SJSA1 (cell line): ENCODE measurements around the gene ARL5A. TPM values are rescaled to one million over a fixed set of nuclear protein-coding genes. Genes with fewer than 3 reads are reported as not detected.
"Not testable (repeated sequence)": the region's sequence is repeated elsewhere in the genome, so short reads cannot be mapped to it uniquely, and the experiment has no call there.

ENCODE experiments used
- DNase-seq, 2 experiments: peaks; one replicate each; pipeline ENCODE4 v3.0.0-alpha.2; 2015 to 2020; ENCODE audit warnings: low spot score in 2 of 2, low read depth in 1 of 2
- H3K27ac ChIP-seq: fragments of 250-450 bp; sonication (Bioruptor Pico); 2 replicates; pipeline ENCODE4 v1.5.1; 2020; ENCODE audit warnings: mild to moderate bottlenecking, moderate library complexity
- H3K27me3 ChIP-seq: fragments of 250-450 bp; sonication (Bioruptor Pico); replicated peaks from 2 replicates; pipeline ENCODE4 v1.5.1; 2020; ENCODE audit warnings: mild to moderate bottlenecking, moderate library complexity
- H3K36me3 ChIP-seq: fragments of 250-450 bp; sonication (Bioruptor Pico); 2 replicates; pipeline ENCODE4 v1.5.1; 2020; ENCODE audit warnings: mild to moderate bottlenecking
- H3K4me1 ChIP-seq: fragments of 250-450 bp; sonication (Bioruptor Pico); replicated peaks from 2 replicates; pipeline ENCODE4 v1.6.1; 2021; ENCODE audit warnings: mild to moderate bottlenecking
- H3K4me3 ChIP-seq: fragments of 250-450 bp; sonication (Bioruptor Pico); 2 replicates; pipeline ENCODE4 v1.5.1; 2020; ENCODE audit warnings: mild to moderate bottlenecking
- H3K9me3 ChIP-seq: fragments of 250-450 bp; sonication (Bioruptor Pico); replicated peaks from 2 replicates; pipeline ENCODE4 v1.5.1; 2020; ENCODE audit warnings: mild to moderate bottlenecking
- total RNA-seq: library from RNA; depleted of rRNA; stranded (reverse); fragments of >200 nt; shearing (Covaris generic); gene quantifications from 2 replicates; pipeline ENCODE4 v1.2.3, GENCODE V29; 2014

ARL5A gene
- total RNA-seq, 1 experiment from 2014 or later = 68.9 TPM

- DNase-seq = no peak
- Histone ChIP-seq H3K4me1 (no peaks in the 10 kb centered on the region), H3K4me3 (no peak overlapping the region), H3K27me3 (no peaks in the 10 kb centered on the region), H3K36me3 (peaks cover 13% of the 10 kb centered on the region), H3K27ac (no peak overlapping the region), H3K9me3 (no peaks in the 10 kb centered on the region)
Observed at GRCh38 chr2:151799886-151800292, 28.3 kb downstream of the ARL5A start.

- no peak for DNase-seq
- Histone ChIP-seq H3K36me3 (no peaks in the 10 kb centered on the region), H3K9me3 (no peaks in the 10 kb centered on the region), H3K27ac (no peak overlapping the region), H3K4me1 (no peaks in the 10 kb centered on the region), H3K27me3 (no peaks in the 10 kb centered on the region), H3K4me3 (no peak overlapping the region)
Observed at GRCh38 chr2:151796774-151797173, 31.4 kb downstream of the ARL5A start.

GRCh38 chr2:151795646-151796240 is 32.5 kb downstream of the ARL5A start:
- Histone ChIP-seq H3K27ac (no peak overlapping the region), H3K4me1 (no peaks in the 10 kb centered on the region), H3K4me3 (no peak overlapping the region), H3K36me3 (no peaks in the 10 kb centered on the region), H3K27me3 (no peaks in the 10 kb centered on the region), H3K9me3 (no peaks in the 10 kb centered on the region)
- no peak for DNase-seq

GRCh38 chr2:151794422-151794821 is 33.8 kb downstream of the ARL5A start:
- not testable (repeated sequence) for H3K27me3 ChIP-seq, H3K4me3 ChIP-seq, DNase-seq, H3K27ac ChIP-seq, H3K4me1 ChIP-seq, H3K36me3 ChIP-seq, H3K9me3 ChIP-seq

- DNase-seq = no peak
- no peaks in the 10 kb centered on the region for H3K27me3 ChIP-seq
- no peak overlapping the region for H3K4me3 ChIP-seq
- no peaks in the 10 kb centered on the region for H3K4me1 ChIP-seq
- no peak overlapping the region for H3K27ac ChIP-seq
- no peaks in the 10 kb centered on the region for H3K36me3 ChIP-seq
- no peaks in the 10 kb centered on the region for H3K9me3 ChIP-seq
Observed at GRCh38 chr2:151793123-151793522, 35.1 kb downstream of the ARL5A start.

GRCh38 chr2:151792589-151792988 is 35.6 kb downstream of the ARL5A start:
- no peak overlapping the region for H3K27ac ChIP-seq
- H3K4me3 ChIP-seq = no peak overlapping the region
- H3K4me1 ChIP-seq = no peaks in the 10 kb centered on the region
- DNase-seq = no peak
- no peaks in the 10 kb centered on the region for H3K9me3 ChIP-seq
- no peaks in the 10 kb centered on the region for H3K27me3 ChIP-seq
- no peaks in the 10 kb centered on the region for H3K36me3 ChIP-seq

GRCh38 chr2:151791545-151791944 is 36.7 kb downstream of the ARL5A start:
- no peak for DNase-seq
- Histone ChIP-seq H3K9me3 (no peaks in the 10 kb centered on the region), H3K27ac (no peak overlapping the region)

GRCh38 chr2:151790689-151791088 is 37.5 kb downstream of the ARL5A start:
- Histone ChIP-seq H3K36me3 (no peaks in the 10 kb centered on the region), H3K4me3 (no peak overlapping the region), H3K4me1 (no peaks in the 10 kb centered on the region), H3K27me3 (no peaks in the 10 kb centered on the region), H3K9me3 (no peaks in the 10 kb centered on the region), H3K27ac (no peak overlapping the region)
- DNase-seq = no peak

More at GRCh38 chr2:151791545-151791944, 36.7 kb downstream of the ARL5A start:
- Histone ChIP-seq H3K36me3 (no peaks in the 10 kb centered on the region), H3K4me3 (no peak overlapping the region), H3K27me3 (no peaks in the 10 kb centered on the region), H3K4me1 (no peaks in the 10 kb centered on the region)

GRCh38 chr2:151789055-151789834 is 39.0 kb downstream of the ARL5A start:
- no peaks in the 10 kb centered on the region for H3K9me3 ChIP-seq
- H3K4me1 ChIP-seq = no peaks in the 10 kb centered on the region
- H3K27me3 ChIP-seq = no peaks in the 10 kb centered on the region
- no peak overlapping the region for H3K4me3 ChIP-seq
- no peaks in the 10 kb centered on the region for H3K36me3 ChIP-seq
- no peak overlapping the region for H3K27ac ChIP-seq
- no peak for DNase-seq

- Histone ChIP-seq H3K4me1 (no peaks in the 10 kb centered on the region), H3K27ac (no peak overlapping the region)
- no peak for DNase-seq
Observed at GRCh38 chr2:151786483-151786882, 41.7 kb downstream of the ARL5A start.

GRCh38 chr2:151786077-151786476 is 42.1 kb downstream of the ARL5A start:
- Histone ChIP-seq H3K4me3 (no peak overlapping the region), H3K27ac (no peak overlapping the region), H3K27me3 (no peaks in the 10 kb centered on the region), H3K4me1 (no peaks in the 10 kb centered on the region), H3K36me3 (no peaks in the 10 kb centered on the region), H3K9me3 (no peaks in the 10 kb centered on the region)
- no peak for DNase-seq

More at GRCh38 chr2:151786483-151786882, 41.7 kb downstream of the ARL5A start:
- Histone ChIP-seq H3K4me3 (no peak overlapping the region), H3K27me3 (no peaks in the 10 kb centered on the region), H3K9me3 (no peaks in the 10 kb centered on the region), H3K36me3 (no peaks in the 10 kb centered on the region)

- no peak overlapping the region for H3K27ac ChIP-seq
- H3K9me3 ChIP-seq = no peaks in the 10 kb centered on the region
- no peaks in the 10 kb centered on the region for H3K36me3 ChIP-seq
- H3K27me3 ChIP-seq = no peaks in the 10 kb centered on the region
- H3K4me1 ChIP-seq = no peaks in the 10 kb centered on the region
- H3K4me3 ChIP-seq = no peak overlapping the region
- no peak for DNase-seq
Observed at GRCh38 chr2:151783133-151783520, 45.1 kb downstream of the ARL5A start.

GRCh38 chr2:151782378-151783132 is 45.7 kb downstream of the ARL5A start:
- H3K27ac ChIP-seq = no peak overlapping the region
- no peaks in the 10 kb centered on the region for H3K4me1 ChIP-seq
- H3K36me3 ChIP-seq = no peaks in the 10 kb centered on the region
- H3K4me3 ChIP-seq = no peak overlapping the region
- H3K9me3 ChIP-seq = no peaks in the 10 kb centered on the region
- DNase-seq = no peak
- H3K27me3 ChIP-seq = no peaks in the 10 kb centered on the region

- Histone ChIP-seq H3K36me3 (no peaks in the 10 kb centered on the region), H3K4me1 (no peaks in the 10 kb centered on the region), H3K27ac (no peak overlapping the region), H3K27me3 (no peaks in the 10 kb centered on the region), H3K9me3 (no peaks in the 10 kb centered on the region), H3K4me3 (no peak overlapping the region)
- DNase-seq = no peak
Observed at GRCh38 chr2:151781642-151782041, 46.6 kb downstream of the ARL5A start.
